GM21786 (cell line): ENCODE data around the gene C13orf42.

ENCODE experiments used
- ATAC-seq: cut with Tn5 transposase; IDR thresholded peaks from one replicate; pipeline ENCODE4 v1.9.1; 2021; ENCODE audit not compliant: unreplicated experiment

The C13orf42 gene

GRCh38 chr13:51035978-51036377, 75.1 kb downstream of the C13orf42 start:
- ATAC-seq, result no peak

GRCh38 chr13:51035469-51035868, 75.6 kb downstream of the C13orf42 start:
- no peak for ATAC-seq

- no peak for ATAC-seq
These were observed 76.2 kb downstream of the C13orf42 start for GRCh38 chr13:51034906-51035305.

GRCh38 chr13:51033421-51034185, 77.5 kb downstream of the C13orf42 start:
- no peak for ATAC-seq

GRCh38 chr13:51032831-51033230, 78.2 kb downstream of the C13orf42 start:
- no peak for ATAC-seq
